Activated T-helper 2 cell treated with anti-CD3 and anti-CD28 coated beads, Interferon-gamma antibody, Interleukin-2, Interleukin-4, amounts not matched to agents 10 μg/mL and 5 μg/mL and 100 μg/mL, durations not matched to agents 14 hours and 24 hours and 36 hours (primary cell): ENCODE measurements around the gene TEX51. TPM values are rescaled to one million over a fixed set of nuclear protein-coding genes. Genes with fewer than 3 reads are reported as not detected.

Source experiments
- DNase-seq: peaks from one replicate; pipeline ENCODE4 v3.0.0; 2021; ENCODE audit warnings: low spot score
- H3K27ac Mint-ChIP-seq: one replicate; pipeline ENCODE4 v1.8.0; 2021; ENCODE audit warnings: mixed read lengths
- H3K27me3 Mint-ChIP-seq: one replicate; pipeline ENCODE4 v1.8.0; 2021; ENCODE audit warnings: low read depth, mixed read lengths
- H3K36me3 Mint-ChIP-seq: one replicate; pipeline ENCODE4 v1.8.0; 2021; ENCODE audit warnings: low read depth, mixed read lengths
- H3K4me1 Mint-ChIP-seq: one replicate; pipeline ENCODE4 v1.8.0; 2021; ENCODE audit warnings: low read depth, mixed read lengths
- H3K4me3 Mint-ChIP-seq: one replicate; pipeline ENCODE4 v1.8.0; 2021; ENCODE audit warnings: low read depth, mild to moderate bottlenecking, moderate library complexity, mixed read lengths
- H3K9me3 Mint-ChIP-seq: one replicate; pipeline ENCODE4 v1.8.0; 2021; ENCODE audit warnings: mixed read lengths
- intact Hi-C: fragments of 100-400 bp; cut with micrococcal nuclease; formaldehyde crosslinking; loops from one replicate; pipeline ENCODE4 v1.15.1; 2023
- total RNA-seq: library from RNA; stranded (reverse); gene quantifications from 2 replicates; pipeline ENCODE4 v1.2.3, GENCODE V29; 2022

The TEX51 gene
- not detected in 2 replicates for total RNA-seq

DNA sequence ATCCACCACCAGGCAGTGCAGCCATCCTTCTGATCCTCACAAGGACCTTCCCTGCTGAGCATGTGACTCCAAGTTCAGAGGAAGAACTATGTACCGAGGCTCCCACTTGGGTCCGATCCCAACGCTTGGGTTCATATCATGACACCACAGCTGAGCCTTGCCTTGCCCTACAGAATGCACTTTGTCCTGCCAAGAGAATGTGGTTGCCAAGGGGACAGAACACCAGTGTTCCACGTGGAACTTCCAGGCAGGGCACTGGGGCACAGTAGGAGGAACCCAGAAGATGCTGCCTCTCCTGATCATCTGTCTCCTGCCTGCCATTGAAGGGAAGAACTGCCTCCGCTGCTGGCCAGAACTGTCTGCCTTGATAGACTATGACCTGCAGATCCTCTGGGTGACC lies at the start of gene TEX51:
Gene TEX51 (plus strand): TSS at position 255 of the 400 bp plus-strand sequence. CDS start 29 bp downstream, at position 284.
- no peak within 1 kb of the TSS for H3K27ac Mint-ChIP-seq
- no peak for DNase-seq
- no peaks in the 10 kb centered on the region for H3K9me3 Mint-ChIP-seq
- H3K4me3 Mint-ChIP-seq: no peak within 1 kb of the TSS
- H3K36me3 Mint-ChIP-seq: no peaks in the 10 kb centered on the region
- no peaks in the 10 kb centered on the region for H3K4me1 Mint-ChIP-seq
- intact Hi-C loops: no loop called here
- no peaks in the 10 kb centered on the region for H3K27me3 Mint-ChIP-seq

DNA sequence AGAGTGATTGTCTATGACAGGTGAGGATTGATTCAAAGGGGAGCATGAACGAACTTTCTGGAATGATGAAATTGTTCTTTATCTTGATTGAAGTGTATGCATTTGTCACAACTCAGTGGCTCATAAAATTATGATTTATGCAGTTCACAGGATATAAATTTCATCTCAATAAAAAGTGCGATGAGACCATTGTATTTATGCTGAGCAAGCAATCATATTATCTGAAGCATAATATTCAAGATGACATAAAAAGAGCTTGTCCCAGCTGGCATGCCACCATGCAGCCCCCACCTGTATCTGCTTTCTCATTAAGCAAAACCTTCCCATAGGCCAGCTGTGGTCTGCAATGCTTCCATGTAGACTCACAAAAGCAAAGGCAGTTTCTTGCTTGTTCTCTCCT lies 49.6 kb upstream of the TEX51 start:
- Mint-ChIP-seq H3K4me1 (no peaks in the 10 kb centered on the region), H3K27me3 (peaks cover 4% of the 10 kb centered on the region), H3K27ac (no peak overlapping the region), H3K4me3 (no peak overlapping the region), H3K9me3 (no peaks in the 10 kb centered on the region), H3K36me3 (no peaks in the 10 kb centered on the region)
- intact Hi-C loops: no loop called here
- DNase-seq: no peak

DNA sequence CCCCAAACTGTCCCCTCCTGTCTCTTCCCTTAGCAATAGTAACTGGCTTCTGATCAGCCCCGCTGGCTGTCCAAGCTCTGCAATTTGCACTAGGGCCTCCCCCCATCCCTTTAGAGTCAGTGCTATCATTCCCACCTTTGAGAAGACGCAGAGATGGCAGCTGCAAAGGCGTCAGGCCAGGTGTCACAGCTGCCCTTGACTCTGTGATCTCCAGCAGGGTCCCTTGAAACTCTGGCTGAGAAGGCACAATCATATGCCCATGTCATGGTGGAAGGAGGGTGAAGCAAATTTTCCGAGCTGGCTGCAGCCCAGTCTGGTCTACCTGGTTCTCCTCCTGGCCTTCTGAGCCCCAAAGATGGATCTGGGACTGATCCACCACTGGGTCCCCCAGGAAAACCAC lies 49.2 kb upstream of the TEX51 start:
- DNase-seq: no peak
- no peaks in the 10 kb centered on the region for H3K4me1 Mint-ChIP-seq
- H3K9me3 Mint-ChIP-seq: no peaks in the 10 kb centered on the region
- H3K4me3 Mint-ChIP-seq: no peak overlapping the region
- H3K36me3 Mint-ChIP-seq: no peaks in the 10 kb centered on the region
- H3K27me3 Mint-ChIP-seq: peaks cover 4% of the 10 kb centered on the region
- no peak overlapping the region for H3K27ac Mint-ChIP-seq
- intact Hi-C loops: no loop called here

DNA sequence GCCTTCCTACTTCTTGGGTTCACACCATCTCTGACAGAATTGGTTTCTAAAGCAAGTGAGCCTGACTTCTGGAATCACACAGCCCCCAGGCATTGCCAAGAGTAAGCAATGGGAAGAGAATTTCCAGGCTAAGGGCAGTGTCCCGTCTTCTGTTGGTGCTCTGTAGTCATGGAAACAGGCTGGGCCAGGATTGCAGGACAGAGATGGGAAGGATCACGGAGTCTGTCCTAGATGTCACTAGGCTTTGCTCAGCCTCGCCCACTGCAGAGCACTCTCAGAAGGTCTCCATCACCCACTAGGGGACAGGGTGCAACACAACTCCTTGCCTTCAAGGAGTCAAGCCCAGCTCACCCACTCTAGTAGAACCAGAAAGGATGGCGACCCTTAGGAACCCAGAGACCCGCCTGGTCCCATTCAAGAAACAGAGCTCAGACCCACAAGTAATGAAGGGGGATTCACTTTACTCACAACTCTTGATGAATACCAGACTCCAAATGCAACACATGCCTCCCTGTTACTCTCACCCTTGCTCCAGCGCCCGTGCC lies 48.6 kb upstream of the TEX51 start:
- intact Hi-C loops: no loop called here

DNA sequence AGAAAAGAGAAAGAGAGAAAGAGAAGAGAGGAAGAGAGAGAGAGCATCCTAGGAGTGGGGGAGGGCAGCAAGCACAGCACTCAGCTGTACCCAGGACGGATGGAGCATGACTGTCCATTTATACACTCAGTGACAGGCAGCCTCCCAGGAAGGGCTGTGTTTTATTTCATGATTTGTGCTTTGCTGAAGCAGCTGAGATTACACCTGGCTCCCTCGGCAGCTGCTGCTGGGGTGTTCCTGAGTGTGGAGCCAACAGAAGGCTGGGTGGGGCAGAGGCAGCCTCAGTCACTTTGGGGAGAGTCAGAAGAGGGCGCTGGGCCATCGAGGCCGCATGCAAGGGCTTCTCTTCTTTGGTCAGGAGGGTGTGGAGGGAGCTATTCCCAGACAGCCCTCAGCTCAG lies 47.8 kb upstream of the TEX51 start:
- no peak overlapping the region for H3K4me3 Mint-ChIP-seq
- no peaks in the 10 kb centered on the region for H3K9me3 Mint-ChIP-seq
- H3K4me1 Mint-ChIP-seq: no peaks in the 10 kb centered on the region
- intact Hi-C loops: no loop called here
- H3K27me3 Mint-ChIP-seq: peaks cover 2% of the 10 kb centered on the region
- no peak for DNase-seq
- no peak overlapping the region for H3K27ac Mint-ChIP-seq
- no peaks in the 10 kb centered on the region for H3K36me3 Mint-ChIP-seq

More for the DNA sequence above, 48.6 kb upstream of the TEX51 start:
- Mint-ChIP-seq H3K9me3 (no peaks in the 10 kb centered on the region), H3K36me3 (no peaks in the 10 kb centered on the region), H3K27me3 (peaks cover 3% of the 10 kb centered on the region), H3K4me3 (no peak overlapping the region), H3K27ac (no peak overlapping the region), H3K4me1 (no peaks in the 10 kb centered on the region)
- DNase-seq: no peak

DNA sequence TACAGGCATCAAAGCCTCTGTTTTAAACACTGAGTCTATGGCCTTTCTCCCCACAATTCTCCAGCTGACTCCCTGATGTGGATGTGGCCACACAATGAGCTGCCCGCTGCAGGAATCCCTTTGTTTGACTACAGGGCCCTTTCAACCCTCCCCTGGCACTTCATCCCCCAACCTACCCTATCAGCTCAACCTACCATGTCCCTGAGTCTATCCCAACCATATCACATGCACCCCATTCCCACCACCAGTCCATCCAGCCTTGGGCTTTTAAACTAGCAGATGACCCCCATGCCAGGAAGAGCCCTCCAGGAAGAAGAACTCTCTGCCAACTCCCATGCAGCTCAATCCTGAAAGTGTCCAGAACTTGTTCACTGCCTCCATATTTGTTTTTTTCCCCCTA lies 46.9 kb upstream of the TEX51 start:
- no peak for DNase-seq
- no peak overlapping the region for H3K4me3 Mint-ChIP-seq
- no peak overlapping the region for H3K27ac Mint-ChIP-seq
- H3K4me1 Mint-ChIP-seq: no peaks in the 10 kb centered on the region
- intact Hi-C loops: no loop called here
- no peaks in the 10 kb centered on the region for H3K27me3 Mint-ChIP-seq
- no peaks in the 10 kb centered on the region for H3K9me3 Mint-ChIP-seq
- no peaks in the 10 kb centered on the region for H3K36me3 Mint-ChIP-seq

DNA sequence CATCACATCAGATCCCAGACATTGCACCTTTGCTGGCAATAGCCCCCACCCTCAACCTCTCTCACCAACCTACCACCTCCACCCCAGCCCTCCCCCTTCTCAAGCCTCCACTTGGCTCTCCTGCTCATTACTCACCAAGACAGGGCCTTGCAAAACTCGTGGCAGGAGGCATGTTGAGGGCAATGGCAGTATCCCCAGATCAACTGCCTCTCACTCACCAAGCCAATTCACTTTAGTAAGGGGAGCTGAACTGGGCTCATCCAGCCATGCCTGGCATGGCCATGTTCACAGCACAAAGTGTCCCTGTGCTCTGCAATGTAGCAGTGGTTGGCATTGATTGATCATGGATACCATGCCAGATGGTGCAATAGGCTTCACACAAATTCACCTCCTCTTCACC lies 46.3 kb upstream of the TEX51 start:
- no peaks in the 10 kb centered on the region for H3K9me3 Mint-ChIP-seq
- no peak overlapping the region for H3K27ac Mint-ChIP-seq
- intact Hi-C loops: no loop called here
- no peaks in the 10 kb centered on the region for H3K27me3 Mint-ChIP-seq
- no peaks in the 10 kb centered on the region for H3K36me3 Mint-ChIP-seq
- no peak overlapping the region for H3K4me3 Mint-ChIP-seq
- no peaks in the 10 kb centered on the region for H3K4me1 Mint-ChIP-seq
- no peak for DNase-seq

DNA sequence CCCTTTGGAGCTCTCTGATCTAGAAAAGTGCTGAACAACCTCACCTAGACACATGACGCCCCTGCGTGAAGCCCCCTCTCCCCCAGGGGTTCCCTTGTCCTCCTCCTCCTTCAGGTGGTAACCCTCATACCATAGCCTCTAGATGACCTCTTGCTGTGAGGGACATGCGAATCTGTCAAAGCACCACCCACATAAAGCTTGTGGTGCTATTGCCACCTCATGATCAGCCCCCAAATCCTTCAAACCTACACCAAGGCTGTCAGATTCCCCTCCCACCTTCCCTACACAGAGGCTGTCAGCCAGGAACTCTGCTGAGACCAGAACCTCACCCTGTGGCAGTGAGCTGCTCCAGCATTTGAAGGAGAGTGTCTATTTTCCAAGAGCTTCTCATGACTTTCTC lies 43.1 kb upstream of the TEX51 start:
- H3K36me3 Mint-ChIP-seq: no peaks in the 10 kb centered on the region
- DNase-seq: no peak
- no peaks in the 10 kb centered on the region for H3K27me3 Mint-ChIP-seq
- H3K4me1 Mint-ChIP-seq: no peaks in the 10 kb centered on the region
- no peak overlapping the region for H3K4me3 Mint-ChIP-seq
- intact Hi-C loops: no loop called here
- H3K9me3 Mint-ChIP-seq: no peaks in the 10 kb centered on the region
- no peak overlapping the region for H3K27ac Mint-ChIP-seq

DNA sequence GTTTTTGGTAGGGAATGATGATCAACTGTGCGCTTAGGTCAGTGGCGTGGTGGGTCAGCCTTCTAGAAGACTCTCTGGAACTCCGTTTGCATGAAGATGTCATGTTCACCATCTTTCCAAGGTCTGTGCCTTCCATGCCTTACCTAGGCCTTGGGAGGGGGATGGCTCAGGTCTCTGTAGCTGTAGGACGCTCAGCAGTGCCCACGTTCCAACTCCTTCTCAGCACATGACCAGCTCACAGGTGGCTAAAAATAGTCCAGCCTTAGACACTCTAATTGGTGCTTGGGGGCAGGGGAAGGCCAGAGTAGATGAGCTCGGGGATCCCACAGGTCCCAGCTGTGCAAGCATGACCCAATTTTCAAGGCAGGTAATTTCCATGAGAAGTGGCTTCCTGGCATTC lies 42.3 kb upstream of the TEX51 start:
- Mint-ChIP-seq H3K27me3 (no peaks in the 10 kb centered on the region), H3K4me1 (no peaks in the 10 kb centered on the region), H3K4me3 (no peak overlapping the region), H3K27ac (no peak overlapping the region), H3K36me3 (no peaks in the 10 kb centered on the region), H3K9me3 (no peaks in the 10 kb centered on the region)
- DNase-seq: no peak
- intact Hi-C loops: no loop called here

DNA sequence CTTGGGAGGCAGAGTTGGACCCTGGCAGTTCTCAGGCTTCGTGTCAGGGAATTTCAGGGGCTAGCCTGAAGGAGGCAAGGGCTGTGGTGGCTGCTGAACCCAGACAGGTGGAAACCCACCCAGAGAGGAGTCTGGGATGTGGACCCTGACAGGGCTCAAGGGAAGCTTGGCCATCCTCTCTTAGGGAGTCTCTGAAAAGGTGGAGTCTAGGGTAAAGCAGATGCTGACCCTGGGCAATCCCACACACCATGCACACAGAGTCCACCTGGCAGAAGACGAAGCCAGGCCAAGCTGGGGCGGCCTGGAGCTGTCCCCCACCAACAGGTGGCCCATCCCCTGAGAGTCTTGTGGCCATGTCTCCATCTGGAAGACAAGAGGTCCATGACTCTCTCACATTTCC lies 41.2 kb upstream of the TEX51 start:
- Mint-ChIP-seq H3K36me3 (no peaks in the 10 kb centered on the region), H3K27ac (no peak overlapping the region), H3K9me3 (no peaks in the 10 kb centered on the region), H3K27me3 (no peaks in the 10 kb centered on the region), H3K4me3 (no peak overlapping the region), H3K4me1 (no peaks in the 10 kb centered on the region)
- intact Hi-C loops: no loop called here
- DNase-seq: no peak

DNA sequence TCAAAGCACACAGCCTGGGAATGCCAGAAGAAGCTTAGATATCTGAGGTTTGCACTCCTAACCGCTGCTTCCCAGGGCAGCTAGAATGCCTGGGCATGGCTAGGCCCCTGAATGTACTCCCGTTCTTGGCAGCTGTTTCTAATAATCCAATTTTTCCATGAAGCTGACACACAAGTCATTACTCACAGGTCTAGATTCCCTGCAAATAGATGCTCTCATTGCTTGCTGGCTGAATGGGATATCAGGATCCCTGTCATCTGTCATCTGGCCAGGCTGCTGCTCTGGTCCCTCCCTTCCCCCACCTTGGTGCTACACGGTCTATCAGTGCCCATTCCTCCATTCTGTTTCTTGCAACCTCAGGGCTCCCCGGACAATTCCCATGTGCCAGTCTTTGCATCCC lies 40.7 kb upstream of the TEX51 start:
- intact Hi-C loops: no loop called here
- Mint-ChIP-seq H3K9me3 (no peaks in the 10 kb centered on the region), H3K4me1 (no peaks in the 10 kb centered on the region), H3K36me3 (no peaks in the 10 kb centered on the region), H3K4me3 (no peak overlapping the region), H3K27me3 (no peaks in the 10 kb centered on the region), H3K27ac (no peak overlapping the region)
- DNase-seq: no peak

DNA sequence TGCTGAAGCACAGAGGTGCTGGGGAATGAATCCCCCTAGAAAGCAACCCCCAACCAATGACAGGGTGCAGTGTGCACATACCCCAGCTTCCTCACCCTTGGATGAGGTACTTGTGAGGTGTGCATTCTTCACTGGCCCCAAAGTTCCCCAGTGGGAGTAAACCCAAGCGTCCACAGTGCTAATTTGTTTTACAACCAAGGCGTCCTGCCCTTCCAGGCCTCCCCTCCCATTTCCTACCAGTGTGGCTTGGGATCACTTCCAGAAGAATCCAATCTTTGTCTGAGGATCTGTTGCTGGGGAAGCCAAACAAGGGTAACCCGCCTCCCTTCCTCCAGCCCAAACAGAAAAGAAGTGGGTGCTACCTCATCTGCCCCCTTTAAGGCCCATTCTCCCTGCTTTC lies 40.3 kb upstream of the TEX51 start:
- DNase-seq: no peak
- Mint-ChIP-seq H3K36me3 (no peaks in the 10 kb centered on the region), H3K4me1 (no peaks in the 10 kb centered on the region), H3K9me3 (no peaks in the 10 kb centered on the region), H3K4me3 (no peak overlapping the region), H3K27me3 (no peaks in the 10 kb centered on the region), H3K27ac (no peak overlapping the region)
- intact Hi-C loops: no loop called here

DNA sequence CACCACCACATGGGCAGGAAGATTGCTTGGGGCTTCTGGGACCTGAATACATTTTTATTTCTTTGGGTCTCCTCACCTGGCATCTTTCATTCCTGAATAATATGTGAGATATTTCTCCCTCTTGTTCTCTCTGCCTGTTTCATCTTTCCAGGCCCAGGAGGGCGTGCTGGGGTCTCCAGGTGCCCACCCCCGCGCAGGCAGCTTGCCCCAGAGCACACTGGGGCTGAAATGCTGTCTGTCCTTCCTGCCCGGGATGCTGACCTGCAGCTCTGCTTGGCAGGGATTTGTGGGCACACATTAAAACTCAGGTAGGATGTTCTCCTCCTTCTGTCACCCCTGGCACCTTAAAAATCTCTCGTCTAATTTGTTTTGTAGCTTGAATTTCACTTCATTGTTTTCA lies 39.7 kb upstream of the TEX51 start:
- no peaks in the 10 kb centered on the region for H3K4me1 Mint-ChIP-seq
- no peaks in the 10 kb centered on the region for H3K27me3 Mint-ChIP-seq
- H3K27ac Mint-ChIP-seq: no peak overlapping the region
- no peak for DNase-seq
- intact Hi-C loops: no loop called here
- no peaks in the 10 kb centered on the region for H3K9me3 Mint-ChIP-seq
- H3K36me3 Mint-ChIP-seq: no peaks in the 10 kb centered on the region
- H3K4me3 Mint-ChIP-seq: no peak overlapping the region

DNA sequence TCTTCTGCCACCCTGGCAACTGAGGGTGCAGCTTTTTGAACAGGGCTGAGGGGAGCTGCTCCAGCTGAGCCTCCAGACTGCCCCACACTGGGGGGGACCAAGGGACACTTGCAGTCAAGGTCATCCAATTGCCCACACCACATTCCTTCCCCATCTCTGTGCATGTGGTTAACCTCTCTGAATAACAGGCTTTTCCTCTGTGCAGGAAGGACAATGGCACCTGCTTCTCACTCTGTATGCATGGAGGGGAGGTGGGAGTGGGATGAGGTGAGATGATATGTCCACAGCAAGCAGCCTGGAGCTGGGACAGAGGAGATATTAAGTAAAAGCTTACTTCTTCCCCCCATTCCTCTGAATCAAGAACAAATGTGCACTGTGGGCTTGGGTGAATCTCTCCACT lies 39.1 kb upstream of the TEX51 start:
- intact Hi-C loops: no loop called here
- Mint-ChIP-seq H3K27me3 (no peaks in the 10 kb centered on the region), H3K4me1 (no peaks in the 10 kb centered on the region), H3K4me3 (no peak overlapping the region), H3K36me3 (no peaks in the 10 kb centered on the region), H3K9me3 (no peaks in the 10 kb centered on the region), H3K27ac (no peak overlapping the region)
- no peak for DNase-seq
